H1 (cell line): ENCODE data around the gene TNPO3.

Experiments used
- POLR2A ChIP-seq, 2 experiments: IDR thresholded peaks; 1 replicate in 1 of 2; 2 replicates in 1 of 2; pipeline ENCODE4 v1.6.1; 2011; ENCODE audit warnings: low read depth in 2 of 2, low read length in 2 of 2, mild to moderate bottlenecking in 2 of 2; ENCODE audit errors: control extremely low read depth in 1 of 2
- TF ChIP-seq, protein P1 (sequence below), 3 experiments: IDR thresholded peaks; 1 replicate in 2 of 3; 2 replicates in 1 of 3; pipeline versions ENCODE4 v1.5.1 to v1.6.1; 2011; ENCODE audit warnings: low read length in 3 of 3, mild to moderate bottlenecking in 3 of 3, inconsistent platforms in 2 of 3, low read depth in 1 of 3, moderate library complexity in 1 of 3; ENCODE audit not compliant: insufficient read depth in 1 of 3; ENCODE audit errors: control extremely low read depth in 1 of 3

GRCh38 chr7:128941323-128941890 is 113.5 kb downstream of the TNPO3 start:
- TF ChIP-seq POLR2A (IDR thresholded peaks at IDR 0.05; ENCODE audit: control extremely low read depth in 1 of 2, low read depth in 2 of 2, low read length in 2 of 2): no peak
- TF ChIP-seq, protein P1, sequence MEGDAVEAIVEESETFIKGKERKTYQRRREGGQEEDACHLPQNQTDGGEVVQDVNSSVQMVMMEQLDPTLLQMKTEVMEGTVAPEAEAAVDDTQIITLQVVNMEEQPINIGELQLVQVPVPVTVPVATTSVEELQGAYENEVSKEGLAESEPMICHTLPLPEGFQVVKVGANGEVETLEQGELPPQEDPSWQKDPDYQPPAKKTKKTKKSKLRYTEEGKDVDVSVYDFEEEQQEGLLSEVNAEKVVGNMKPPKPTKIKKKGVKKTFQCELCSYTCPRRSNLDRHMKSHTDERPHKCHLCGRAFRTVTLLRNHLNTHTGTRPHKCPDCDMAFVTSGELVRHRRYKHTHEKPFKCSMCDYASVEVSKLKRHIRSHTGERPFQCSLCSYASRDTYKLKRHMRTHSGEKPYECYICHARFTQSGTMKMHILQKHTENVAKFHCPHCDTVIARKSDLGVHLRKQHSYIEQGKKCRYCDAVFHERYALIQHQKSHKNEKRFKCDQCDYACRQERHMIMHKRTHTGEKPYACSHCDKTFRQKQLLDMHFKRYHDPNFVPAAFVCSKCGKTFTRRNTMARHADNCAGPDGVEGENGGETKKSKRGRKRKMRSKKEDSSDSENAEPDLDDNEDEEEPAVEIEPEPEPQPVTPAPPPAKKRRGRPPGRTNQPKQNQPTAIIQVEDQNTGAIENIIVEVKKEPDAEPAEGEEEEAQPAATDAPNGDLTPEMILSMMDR (IDR thresholded peaks at IDR 0.05; ENCODE audit: control extremely low read depth in 1 of 3, insufficient read depth in 1 of 3, low read depth in 1 of 3, low read length in 3 of 3): no peak
